HG02973 (cell line): ENCODE data around the gene EDC3.
"Not testable (repeated sequence)": the region's sequence is repeated elsewhere in the genome, so short reads cannot be mapped to it uniquely, and the experiment has no call there.

ENCODE experiments used
- ATAC-seq: cut with Tn5 transposase; IDR thresholded peaks from one replicate; pipeline ENCODE4 v1.9.1; 2021; ENCODE audit warnings: moderate library complexity; ENCODE audit not compliant: unreplicated experiment

Gene EDC3

DNA sequence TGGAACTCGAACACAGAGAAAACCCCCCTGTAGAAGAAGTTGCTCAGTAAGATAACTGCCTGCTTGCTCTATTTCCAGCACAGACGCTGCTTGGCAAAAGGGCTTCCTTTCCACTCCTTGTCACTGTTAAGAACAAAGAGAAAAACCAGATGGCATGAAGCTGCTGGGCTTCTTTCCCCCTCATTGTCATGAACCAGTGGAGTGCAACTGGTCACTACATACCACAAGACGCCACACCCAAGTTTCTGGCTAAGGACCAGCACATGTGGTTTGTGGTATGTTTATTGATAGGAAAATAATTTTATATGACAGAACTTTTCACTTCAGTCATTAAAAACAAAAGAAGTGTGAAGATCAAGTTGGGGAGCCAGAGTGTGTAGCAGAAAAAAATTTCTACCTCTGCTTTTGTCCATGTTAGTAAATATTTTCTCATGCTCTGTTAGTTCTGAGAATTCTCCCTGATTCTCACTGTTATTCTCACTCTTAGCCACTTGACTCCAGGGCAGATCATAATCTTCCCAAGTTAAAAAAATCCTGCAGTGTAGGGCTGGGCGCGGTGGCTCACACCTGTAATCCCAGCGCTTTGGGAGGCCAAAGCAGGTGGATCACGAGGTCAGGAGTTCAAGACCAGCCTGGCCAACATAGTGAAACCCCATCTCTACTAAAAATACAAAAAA, 42.3 kb downstream of the EDC3 start:
- no peak for ATAC-seq

- ATAC-seq = no peak
These were observed 44.5 kb downstream of the EDC3 start for GRCh38 chr15:74651242-74651741.

DNA sequence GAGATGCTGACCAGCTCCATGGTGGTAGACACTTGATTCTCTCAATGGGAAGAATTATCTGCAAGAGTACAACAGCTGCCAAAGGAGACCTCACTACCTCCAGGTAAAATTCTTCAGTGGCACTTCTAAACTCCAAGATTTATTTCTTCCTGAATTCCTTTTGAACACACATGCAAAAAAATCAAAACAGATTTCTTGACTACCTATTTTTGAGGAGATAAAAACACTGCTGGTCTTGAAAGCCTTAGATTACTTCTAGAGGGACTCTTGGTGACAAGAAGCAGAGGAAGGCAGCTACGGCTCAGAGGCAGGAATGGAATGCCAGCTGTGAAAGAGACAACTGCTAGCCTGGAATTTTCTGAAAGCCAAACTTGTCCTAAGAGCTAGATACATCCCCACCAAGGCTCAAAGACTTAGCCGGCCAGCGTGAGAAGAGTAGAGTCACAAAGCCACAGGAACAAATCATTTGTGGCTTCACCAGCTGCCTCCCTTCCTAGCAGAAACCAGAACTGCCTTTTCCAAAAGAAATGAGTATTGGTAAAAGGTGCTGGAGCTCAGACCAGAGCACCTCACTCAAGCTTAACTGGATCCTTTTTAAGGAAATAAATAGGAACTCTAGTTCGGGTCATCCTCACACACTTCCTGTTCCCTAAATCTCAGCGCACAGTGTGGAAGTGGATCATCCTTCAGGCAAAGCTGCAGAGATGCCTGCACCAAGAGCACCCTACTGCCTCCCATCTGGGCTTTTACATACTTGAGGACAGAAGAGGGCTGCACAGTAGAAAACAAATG, 47.6 kb downstream of the EDC3 start:
- no peak for ATAC-seq

DNA sequence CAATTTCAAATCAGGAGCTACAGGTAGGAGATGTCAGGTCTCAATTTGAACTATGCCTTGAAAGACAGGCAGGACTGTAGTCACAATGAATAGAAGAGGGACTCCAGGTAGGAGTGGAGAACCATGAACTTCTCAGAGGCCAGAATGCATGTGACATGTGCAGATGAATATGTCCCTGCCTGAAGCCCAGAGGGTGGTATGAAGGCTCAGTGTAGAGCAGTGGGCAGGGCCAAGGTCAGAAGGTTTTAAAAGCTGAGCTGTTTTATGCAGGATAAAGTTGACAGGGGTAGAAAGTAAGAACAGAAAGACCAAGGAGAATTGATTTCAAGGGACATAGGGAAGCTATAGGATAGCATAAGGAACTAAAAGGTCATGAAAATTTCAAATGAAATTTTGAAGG, 49.3 kb downstream of the EDC3 start:
- no peak for ATAC-seq

DNA sequence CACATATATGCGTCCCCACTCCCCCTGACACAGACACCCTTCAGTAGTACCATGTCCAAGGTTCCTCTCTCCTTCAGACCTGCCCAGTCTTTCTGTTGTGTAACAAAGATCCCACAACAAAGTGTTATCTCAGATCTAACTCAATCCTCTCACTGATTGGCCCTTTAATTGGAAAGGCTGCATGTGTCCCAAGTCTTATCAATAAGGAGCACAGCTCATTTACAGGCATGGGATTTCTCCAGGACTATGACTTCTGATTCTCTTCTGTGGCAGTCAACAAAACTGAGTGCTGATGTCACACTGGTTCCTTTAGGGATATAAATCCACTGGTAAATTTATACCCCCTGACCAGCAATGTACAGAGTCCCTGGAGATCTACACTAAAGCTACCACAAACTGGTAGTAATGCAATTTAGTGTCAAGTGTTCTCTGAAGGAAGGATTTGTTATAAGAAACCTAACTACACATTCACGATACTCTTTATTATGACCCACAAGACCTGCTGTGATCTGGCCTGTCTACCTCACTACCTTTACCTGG, 52.1 kb downstream of the EDC3 start:
- ATAC-seq = no peak

DNA sequence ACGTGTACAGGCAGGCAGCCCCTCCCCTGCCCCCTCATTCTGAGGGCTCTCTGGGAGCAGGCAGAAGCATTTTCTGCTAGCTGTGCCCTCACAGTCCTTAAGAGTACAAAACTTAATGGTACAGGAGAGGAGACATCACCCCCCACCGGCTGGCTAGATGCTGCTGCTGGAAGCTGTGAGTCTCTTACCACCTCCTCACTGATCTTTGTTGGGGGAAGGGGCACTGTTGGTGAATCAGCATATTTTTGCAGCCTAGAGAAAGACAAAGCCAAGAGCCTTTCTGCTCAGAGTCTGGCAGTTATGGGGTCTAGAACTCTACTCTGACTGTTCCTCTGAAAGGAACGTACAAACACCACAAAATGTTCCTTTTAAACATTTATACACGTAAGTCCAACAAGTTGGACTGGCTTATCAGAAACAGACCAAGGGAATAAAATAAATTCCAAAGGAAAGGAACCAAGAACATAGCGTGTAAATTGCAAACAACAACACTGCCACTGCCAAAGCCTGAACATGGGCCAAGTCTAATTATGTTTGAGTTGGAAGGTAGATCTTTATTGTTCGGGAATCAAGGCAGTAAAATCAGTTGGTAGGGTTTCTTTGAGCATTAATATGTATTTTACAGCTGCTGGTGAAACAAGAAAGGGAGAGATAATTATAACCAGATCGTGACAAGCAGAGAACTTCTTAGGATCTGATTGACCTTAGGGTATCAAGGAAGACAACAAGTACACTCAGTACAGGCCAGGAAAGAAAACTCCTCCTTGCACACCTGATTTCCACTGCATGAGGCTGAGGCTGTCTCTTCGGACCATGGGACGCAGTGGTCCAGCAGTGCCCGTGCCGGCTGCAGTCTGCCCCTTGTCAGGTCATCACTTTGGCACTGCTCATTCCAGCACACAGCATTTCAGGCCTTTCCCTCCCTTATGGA, 52.8 kb downstream of the EDC3 start:
- ATAC-seq = no peak

DNA sequence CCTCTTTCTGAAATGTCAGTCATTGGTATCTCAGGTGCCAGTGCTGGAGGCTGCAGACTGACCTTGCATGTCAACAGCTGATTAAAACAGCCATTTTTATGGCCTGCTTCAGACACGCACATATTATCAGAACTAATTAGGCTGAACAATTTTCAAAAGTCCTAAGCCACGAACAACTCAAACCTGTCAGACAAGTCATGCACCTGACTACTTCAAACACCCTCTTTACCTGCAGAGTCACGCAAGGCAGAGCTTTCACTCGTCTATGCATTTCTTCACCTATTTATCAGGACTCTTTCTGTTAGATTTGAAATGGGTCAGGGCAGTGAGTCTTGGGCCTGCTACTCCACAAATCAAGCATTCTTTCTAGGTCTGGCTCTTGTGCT, 53.5 kb downstream of the EDC3 start:
- no peak for ATAC-seq

- ATAC-seq = no peak
These were observed 54.7 kb downstream of the EDC3 start for GRCh38 chr15:74641151-74641550.

GRCh38 chr15:74636984-74637383, 58.8 kb downstream of the EDC3 start:
- ATAC-seq = no peak

DNA sequence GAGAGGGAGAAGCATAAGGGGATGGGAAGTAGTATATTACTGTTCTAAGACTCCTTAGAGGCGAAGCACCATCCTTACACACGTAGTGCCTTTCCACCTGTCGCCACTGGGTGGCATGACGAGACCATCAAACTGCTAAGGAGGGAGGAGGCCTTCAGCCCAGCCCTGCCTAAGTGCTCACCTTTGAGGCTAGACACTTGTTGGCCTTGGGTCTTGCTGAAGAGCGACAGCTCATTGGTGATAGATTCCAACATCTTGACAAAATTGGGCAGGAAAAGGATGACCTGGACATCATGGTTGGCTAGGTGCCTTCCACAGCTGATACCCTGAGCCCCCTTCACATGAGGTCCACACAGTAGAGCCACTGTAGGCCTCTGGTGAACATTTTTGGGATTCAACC, 60.6 kb downstream of the EDC3 start:
- ATAC-seq = no peak

DNA sequence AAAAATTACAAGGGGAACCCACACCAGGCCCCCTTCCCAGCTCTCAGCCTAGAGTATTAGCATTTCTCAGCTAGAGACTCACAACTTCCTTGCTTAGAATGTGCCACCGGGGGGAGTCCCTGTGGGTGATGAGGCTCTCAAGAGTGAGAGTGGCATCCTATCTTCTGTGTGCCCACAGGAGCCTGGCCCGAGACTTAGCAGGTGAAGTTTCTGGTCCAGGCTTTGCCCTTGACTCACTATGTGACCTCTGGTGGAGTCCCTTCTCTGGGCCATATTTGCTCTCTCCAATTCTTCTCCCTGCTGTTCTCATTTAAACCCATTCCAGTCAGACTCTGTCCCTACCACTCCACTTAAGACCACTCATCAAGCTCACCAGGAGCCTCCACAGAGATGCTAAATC, 62.0 kb downstream of the EDC3 start:
- ATAC-seq = no peak

- no peak for ATAC-seq
These were observed 63.2 kb downstream of the EDC3 start for GRCh38 chr15:74632601-74633000.

GRCh38 chr15:74631935-74632560, 63.8 kb downstream of the EDC3 start:
- no peak for ATAC-seq

DNA sequence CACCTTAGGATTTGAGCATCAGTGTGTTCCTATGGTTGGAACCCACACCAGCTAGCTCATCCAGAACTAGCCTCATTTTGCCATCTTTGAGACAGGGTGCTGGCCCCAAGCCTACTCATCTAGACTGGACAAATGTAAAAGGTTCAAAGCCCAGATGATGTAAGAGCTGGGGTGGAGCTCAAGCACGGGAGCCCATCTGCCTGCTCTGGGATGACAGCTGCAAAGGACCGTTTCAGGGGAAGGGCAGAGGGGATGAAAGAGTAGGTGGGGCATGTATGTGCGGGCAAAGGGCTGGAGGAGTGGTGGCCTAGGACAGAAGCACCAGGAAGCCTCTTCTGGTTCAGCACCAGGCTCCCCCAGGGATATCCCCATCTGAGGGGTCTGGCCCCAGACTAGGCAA, 64.4 kb downstream of the EDC3 start:
- ATAC-seq = no peak

DNA sequence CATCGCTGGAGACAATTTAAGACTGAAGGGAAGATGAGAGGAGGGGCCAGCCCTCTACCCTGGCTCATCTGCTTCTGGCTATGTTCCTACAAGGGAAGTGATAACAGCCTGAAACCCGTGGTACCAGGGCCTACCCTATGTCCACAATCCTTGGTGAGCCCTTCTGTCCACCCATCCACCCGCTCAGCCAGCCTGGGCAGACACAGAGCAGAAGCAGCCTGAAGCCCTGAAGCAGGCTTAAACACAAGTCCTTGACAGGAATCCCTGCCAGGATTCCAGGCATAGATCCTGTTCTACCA, 64.8 kb downstream of the EDC3 start:
- ATAC-seq = no peak

DNA sequence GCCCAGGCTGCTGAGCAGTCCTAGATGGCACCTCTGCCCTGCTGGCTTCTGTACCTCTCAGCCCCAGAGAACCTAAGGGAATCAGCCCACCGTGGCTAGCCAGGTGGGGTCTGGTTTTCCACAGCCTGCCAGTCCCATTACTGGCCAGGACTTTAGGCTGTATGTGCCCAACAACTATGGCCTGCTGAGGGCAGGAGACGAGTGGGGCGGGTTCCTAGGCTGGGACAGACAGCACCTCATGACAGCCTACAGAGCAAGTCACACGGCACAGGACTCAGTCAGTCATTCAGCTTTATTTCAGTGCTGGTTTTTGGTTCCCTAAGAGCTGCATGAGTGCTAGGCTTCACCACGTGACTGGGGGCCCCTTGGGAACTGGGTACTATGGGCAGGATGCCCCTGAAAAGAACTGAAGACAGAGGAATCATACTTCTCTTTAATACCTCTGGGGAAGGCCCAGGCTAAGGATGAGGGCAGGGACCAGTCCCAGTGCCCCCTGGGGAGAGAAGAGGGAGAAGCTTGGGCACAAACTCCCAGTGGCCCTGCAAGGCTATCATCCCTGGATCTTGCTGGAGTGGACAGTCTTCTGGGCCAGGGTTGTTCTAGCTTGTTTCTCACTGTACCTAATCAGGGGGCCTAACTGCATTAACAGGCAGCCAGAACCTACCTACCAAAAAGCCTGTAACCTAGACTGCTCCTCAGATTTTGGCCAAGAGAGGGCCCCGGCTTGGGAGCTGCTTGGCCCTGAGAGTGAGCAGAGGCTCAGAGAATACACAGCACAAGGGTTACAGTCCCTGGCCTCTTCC, 65.3 kb downstream of the EDC3 start:
- no peak for ATAC-seq

DNA sequence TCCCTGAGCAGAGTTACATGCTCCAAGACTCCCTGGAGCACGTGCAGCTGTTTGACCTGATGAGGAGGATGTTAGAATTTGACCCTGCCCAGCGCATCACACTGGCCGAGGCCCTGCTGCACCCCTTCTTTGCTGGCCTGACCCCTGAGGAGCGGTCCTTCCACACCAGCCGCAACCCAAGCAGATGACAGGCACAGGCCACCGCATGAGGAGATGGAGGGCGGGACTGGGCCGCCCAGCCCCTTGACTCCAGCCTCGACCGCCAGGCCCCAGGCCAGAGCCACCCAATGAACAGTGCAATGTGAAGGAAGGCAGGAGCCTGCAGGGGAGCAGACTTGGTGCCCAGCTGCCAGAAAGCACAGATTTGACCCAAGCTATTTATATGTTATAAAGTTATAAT, 66.1 kb downstream of the EDC3 start:
- not testable (repeated sequence) for ATAC-seq

- ATAC-seq = no peak
These were observed 66.9 kb downstream of the EDC3 start for GRCh38 chr15:74628949-74629348.

- ATAC-seq = no peak
These were observed 67.6 kb downstream of the EDC3 start for GRCh38 chr15:74628199-74628598.

GRCh38 chr15:74627766-74628165, 68.1 kb downstream of the EDC3 start:
- no peak for ATAC-seq
